HG03469 (cell line): ENCODE data around the gene CAPN10.

ENCODE experiments used
- ATAC-seq: cut with Tn5 transposase; IDR thresholded peaks from one replicate; pipeline ENCODE4 v1.9.1; 2021; ENCODE audit warnings: mild to moderate bottlenecking, moderate library complexity, moderate number of reproducible peaks; ENCODE audit not compliant: unreplicated experiment

The CAPN10 gene

GRCh38 chr2:240620859-240621258, 34.3 kb downstream of the CAPN10 start:
- no peak for ATAC-seq

GRCh38 chr2:240622060-240622411, 35.5 kb downstream of the CAPN10 start:
- ATAC-seq = no peak

GRCh38 chr2:240622531-240623235, 36.1 kb downstream of the CAPN10 start:
- ATAC-seq = no peak

- ATAC-seq = no peak
Observed at GRCh38 chr2:240623531-240624010, 37.0 kb downstream of the CAPN10 start.

- ATAC-seq = no peak
Observed at GRCh38 chr2:240624011-240624949, 37.7 kb downstream of the CAPN10 start.

GRCh38 chr2:240624950-240625621, 38.6 kb downstream of the CAPN10 start, which contains the start of gene GPR35:
TSS of gene GPR35 (plus strand) at chr2:240625480. CDS start at chr2:240629953, 4,473 bp downstream.
- ATAC-seq = no peak

GRCh38 chr2:240626531-240627300, 40.2 kb downstream of the CAPN10 start:
- ATAC-seq = no peak

GRCh38 chr2:240627736-240628506, 41.4 kb downstream of the CAPN10 start:
- no peak for ATAC-seq

- ATAC-seq = no peak
Observed at GRCh38 chr2:240628507-240628807, 41.9 kb downstream of the CAPN10 start.

- no peak for ATAC-seq
Observed at GRCh38 chr2:240628808-240629618, 42.5 kb downstream of the CAPN10 start.

GRCh38 chr2:240629619-240629967, 43.1 kb downstream of the CAPN10 start:
- ATAC-seq = no peak

- no peak for ATAC-seq
Observed at GRCh38 chr2:240629968-240630770, 43.6 kb downstream of the CAPN10 start.

GRCh38 chr2:240630771-240631547, 44.4 kb downstream of the CAPN10 start:
- no peak for ATAC-seq

GRCh38 chr2:240631548-240632305, 45.2 kb downstream of the CAPN10 start:
- ATAC-seq = no peak

- no peak for ATAC-seq
Observed at GRCh38 chr2:240632306-240632721, 45.8 kb downstream of the CAPN10 start.

- no peak for ATAC-seq
Observed at GRCh38 chr2:240635121-240635997, 48.8 kb downstream of the CAPN10 start.
